Astrocyte of the spinal cord (primary cell): ENCODE measurements around the gene MBLAC2.

Source experiments
- DNase-seq: peaks from one replicate; pipeline ENCODE4 v3.0.0; 2011; ENCODE audit warnings: low read depth, low spot score
- H3K4me3 ChIP-seq: 2 replicates; pipeline ENCODE4 v1.5.1; 2011; ENCODE audit warnings: low read depth, mild to moderate bottlenecking, low read length, moderate library complexity
- in situ Hi-C: cut with HindIII; loops from 2 replicates; pipeline ENCODE4 v1.10.0; 2017; ENCODE audit warnings: low sequenced_read_pairs
- TF ChIP-seq, protein P1 (sequence below): IDR thresholded peaks from 2 replicates; pipeline ENCODE4 v1.5.1; 2012; ENCODE audit warnings: low read depth, mild to moderate bottlenecking, low read length, inconsistent platforms

The MBLAC2 gene

DNA sequence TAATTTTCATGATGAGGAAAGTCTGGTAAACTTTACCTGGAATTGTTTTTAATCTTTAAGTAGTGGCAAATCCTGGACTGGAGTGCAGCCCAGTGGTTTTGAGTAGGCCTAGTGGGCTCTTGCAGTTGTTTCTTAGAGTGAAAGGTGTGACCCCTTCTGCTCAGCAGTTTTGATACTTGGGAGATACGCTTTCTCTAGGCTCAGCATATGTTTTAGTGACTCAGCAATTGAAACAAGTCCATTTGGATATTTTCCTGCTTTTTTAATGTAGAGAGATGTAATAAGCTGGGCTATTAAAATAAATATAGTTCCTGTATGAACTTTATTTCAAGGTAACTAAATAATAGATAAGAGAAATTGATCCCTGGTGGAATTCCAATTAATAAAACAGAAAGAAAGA is 6.1 kb upstream of the MBLAC2 start:
- no peak for DNase-seq
- no peak overlapping the region for H3K4me3 ChIP-seq
- TF ChIP-seq, protein P1, sequence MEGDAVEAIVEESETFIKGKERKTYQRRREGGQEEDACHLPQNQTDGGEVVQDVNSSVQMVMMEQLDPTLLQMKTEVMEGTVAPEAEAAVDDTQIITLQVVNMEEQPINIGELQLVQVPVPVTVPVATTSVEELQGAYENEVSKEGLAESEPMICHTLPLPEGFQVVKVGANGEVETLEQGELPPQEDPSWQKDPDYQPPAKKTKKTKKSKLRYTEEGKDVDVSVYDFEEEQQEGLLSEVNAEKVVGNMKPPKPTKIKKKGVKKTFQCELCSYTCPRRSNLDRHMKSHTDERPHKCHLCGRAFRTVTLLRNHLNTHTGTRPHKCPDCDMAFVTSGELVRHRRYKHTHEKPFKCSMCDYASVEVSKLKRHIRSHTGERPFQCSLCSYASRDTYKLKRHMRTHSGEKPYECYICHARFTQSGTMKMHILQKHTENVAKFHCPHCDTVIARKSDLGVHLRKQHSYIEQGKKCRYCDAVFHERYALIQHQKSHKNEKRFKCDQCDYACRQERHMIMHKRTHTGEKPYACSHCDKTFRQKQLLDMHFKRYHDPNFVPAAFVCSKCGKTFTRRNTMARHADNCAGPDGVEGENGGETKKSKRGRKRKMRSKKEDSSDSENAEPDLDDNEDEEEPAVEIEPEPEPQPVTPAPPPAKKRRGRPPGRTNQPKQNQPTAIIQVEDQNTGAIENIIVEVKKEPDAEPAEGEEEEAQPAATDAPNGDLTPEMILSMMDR = no peak
- in situ Hi-C loops = no loop called here

DNA sequence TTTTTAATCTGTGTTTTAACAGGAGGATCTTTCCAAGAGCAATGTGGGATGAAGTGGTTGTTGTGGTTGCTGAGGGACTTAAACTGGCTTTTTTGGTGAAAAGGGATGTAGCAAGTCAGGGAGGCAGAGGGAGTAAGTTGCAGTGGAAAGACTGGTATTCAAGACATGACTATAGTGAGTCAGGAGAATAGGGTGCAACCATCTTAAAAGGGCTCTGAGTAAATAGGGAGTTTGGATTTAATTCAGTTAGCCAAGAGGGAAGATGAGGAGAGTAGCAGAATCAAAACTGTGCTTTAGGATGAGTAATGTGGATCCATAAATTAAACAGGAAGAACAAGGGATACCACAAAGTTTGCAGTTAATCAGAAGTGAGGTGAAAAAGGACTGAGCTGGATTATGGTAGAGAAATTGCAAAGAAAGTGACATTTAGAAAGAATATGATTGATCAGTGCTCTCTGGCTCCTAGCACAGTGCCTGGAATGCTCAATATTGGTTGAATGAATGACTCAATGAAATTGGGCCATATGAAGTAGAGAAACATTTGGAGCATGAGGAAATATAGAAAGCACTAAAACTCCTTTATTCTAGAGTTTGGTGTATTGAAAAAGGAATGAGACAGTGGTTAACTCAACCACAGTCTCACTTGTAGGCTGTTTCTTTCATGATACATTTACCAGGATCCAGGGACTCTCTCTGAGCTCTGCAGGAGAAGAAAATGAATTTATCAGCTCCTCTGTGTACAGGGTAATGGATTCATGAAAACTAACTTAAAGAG is 5.2 kb upstream of the MBLAC2 start:
- TF ChIP-seq, protein P1 = no peak
- peak; percentile 35 for DNase-seq
- no peak overlapping the region for H3K4me3 ChIP-seq
- in situ Hi-C loops = no loop called here

DNA sequence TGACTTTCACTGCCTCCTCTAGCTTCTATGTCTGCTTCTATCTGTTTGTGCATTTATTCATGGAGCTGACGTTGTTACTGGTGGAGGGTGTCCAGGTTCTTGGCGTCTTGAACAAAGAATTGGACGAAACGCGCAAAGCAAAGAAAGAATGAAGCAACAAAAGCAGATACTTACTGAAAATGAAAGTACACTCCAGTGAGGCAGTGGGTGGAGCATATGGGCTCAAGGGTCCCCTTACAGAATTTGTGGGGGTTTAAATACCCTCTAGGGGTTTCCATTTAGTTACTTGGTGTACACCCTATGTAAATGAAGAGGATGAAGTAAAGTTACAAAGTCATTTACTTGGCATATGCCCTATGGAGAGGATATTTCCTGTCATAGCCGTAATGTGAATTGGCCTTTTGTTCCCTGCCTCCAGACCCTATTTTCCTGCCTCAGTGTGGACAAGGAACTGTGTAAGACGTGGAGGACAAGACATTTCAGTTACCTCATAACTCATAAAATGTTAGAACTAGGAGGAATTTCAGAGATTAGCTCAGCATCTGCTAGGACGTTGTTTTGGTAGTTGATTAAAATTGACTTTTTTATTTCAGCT is 3.1 kb upstream of the MBLAC2 start:
- no peak overlapping the region for H3K4me3 ChIP-seq
- in situ Hi-C loops = no loop called here
- TF ChIP-seq, protein P1 = no peak
- no peak for DNase-seq

DNA sequence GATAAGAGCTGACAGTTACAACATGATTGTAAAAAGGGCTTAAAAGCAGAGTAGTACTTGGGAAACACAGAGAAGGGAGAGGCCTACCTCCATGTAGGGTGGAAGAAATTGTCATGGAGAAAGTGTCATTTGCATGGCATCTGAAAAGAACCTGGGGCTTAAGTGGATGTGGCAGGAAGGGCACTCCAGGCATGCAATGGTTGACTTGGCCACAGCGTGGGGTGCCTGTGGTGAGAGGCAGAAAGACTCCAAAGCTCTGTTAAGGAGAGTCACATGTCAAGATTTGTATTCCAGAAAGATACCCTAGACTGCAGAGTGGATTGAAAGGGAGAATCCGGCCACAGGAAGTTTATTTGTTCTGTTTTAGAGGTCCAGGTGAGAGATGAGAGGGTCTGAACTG is 2.5 kb upstream of the MBLAC2 start:
- no peak overlapping the region for H3K4me3 ChIP-seq
- in situ Hi-C loops = no loop called here
- TF ChIP-seq, protein P1 = no peak
- peak; percentile 15 for DNase-seq

DNA sequence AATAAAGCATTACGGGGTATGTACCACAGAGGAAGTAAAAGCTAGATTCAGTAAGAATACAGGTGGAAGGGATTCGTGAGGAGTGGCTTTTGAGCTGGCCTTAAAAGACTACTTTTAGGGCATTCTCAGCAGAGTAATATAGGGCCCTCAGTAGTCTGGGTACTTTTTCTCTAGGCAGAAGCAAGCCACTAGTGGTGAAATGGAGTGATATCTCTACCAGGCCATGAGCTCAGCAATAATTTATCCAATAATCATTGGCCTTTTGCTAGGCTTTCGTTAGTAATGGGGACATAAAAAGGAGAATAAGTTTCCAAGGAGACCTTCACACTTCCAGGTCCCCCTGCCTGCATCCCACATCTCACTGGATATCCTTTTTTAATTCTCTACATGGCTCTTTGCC is 1.8 kb upstream of the MBLAC2 start:
- DNase-seq = no peak
- in situ Hi-C loops = no loop called here

DNA sequence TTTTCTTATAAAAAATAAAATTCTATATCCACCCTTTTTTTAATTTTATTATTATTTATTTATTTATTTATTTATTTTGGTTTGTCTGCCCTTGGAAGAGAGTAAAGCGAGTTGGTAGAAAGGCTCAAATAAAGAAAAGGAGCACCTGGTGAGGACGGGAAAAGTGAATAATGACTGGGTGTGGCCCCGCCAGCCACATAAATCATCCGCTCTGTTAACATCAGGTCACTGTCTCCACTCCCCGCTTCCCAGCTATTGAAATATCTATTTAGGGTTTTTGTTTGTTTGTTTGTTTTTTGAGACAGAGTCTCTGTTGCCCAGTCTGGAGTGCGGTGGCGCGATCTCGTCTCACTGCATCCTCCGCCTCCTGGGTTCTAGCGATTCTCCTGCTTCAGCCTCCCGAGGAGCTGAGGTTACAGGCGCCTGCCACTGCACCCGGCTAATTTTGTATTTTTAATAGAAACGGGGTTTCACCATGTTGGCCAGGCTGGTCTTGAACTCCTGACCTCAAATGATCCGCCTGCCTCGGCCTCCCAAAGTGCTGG is 937 bp upstream of the MBLAC2 start:
- DNase-seq = no peak
- H3K4me3 ChIP-seq = peak overlapping the region; percentile 54
- TF ChIP-seq, protein P1 = no peak
- in situ Hi-C loops = no loop called here

More for the DNA sequence above, 1.8 kb upstream of the MBLAC2 start:
- TF ChIP-seq, protein P1 = no peak
- no peak overlapping the region for H3K4me3 ChIP-seq
